ENCODE results near the gene IPO11.

DNA sequence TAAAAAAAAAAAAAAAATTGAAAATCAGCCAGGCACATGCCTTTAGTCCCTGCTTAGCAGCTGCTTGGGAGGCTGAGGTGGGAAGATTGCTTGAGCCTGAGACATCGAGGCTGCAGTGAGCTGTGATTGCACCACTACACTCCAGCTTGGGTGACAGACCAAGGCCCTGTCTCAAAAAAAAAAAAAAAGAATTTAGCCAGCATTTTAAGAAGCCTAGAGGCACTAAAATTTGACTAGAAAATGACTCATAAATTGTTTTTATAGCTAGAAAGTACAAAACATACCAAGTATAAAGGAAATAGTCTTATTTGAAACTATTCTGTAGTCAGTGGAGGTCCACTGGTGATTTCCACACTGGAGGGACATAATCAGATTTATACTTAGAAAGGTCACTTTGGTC is 183.5 kb downstream of the IPO11 start:
- TF ChIP-seq TOX (CRISPR knock-in tag; IDR thresholded peaks at IDR 0.05; ENCODE audit: borderline replicate concordance), result no peak
- TF ChIP-seq, protein P1, sequence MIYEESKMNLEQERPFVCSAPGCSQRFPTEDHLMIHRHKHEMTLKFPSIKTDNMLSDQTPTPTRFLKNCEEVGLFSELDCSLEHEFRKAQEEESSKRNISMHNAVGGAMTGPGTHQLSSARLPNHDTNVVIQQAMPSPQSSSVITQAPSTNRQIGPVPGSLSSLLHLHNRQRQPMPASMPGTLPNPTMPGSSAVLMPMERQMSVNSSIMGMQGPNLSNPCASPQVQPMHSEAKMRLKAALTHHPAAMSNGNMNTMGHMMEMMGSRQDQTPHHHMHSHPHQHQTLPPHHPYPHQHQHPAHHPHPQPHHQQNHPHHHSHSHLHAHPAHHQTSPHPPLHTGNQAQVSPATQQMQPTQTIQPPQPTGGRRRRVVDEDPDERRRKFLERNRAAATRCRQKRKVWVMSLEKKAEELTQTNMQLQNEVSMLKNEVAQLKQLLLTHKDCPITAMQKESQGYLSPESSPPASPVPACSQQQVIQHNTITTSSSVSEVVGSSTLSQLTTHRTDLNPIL (CRISPR knock-in tag; IDR thresholded peaks at IDR 0.05; ENCODE audit: low read depth), result no peak
- no peak for TF ChIP-seq RARB (CRISPR knock-in tag; IDR thresholded peaks at IDR 0.05)
- TF ChIP-seq, protein P2, sequence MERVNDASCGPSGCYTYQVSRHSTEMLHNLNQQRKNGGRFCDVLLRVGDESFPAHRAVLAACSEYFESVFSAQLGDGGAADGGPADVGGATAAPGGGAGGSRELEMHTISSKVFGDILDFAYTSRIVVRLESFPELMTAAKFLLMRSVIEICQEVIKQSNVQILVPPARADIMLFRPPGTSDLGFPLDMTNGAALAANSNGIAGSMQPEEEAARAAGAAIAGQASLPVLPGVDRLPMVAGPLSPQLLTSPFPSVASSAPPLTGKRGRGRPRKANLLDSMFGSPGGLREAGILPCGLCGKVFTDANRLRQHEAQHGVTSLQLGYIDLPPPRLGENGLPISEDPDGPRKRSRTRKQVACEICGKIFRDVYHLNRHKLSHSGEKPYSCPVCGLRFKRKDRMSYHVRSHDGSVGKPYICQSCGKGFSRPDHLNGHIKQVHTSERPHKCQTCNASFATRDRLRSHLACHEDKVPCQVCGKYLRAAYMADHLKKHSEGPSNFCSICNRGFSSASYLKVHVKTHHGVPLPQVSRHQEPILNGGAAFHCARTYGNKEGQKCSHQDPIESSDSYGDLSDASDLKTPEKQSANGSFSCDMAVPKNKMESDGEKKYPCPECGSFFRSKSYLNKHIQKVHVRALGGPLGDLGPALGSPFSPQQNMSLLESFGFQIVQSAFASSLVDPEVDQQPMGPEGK (CRISPR knock-in tag; IDR thresholded peaks at IDR 0.05; ENCODE audit: borderline replicate concordance), result no peak
- TF ChIP-seq TCF4 (CRISPR knock-in tag; IDR thresholded peaks at IDR 0.05; ENCODE audit: borderline replicate concordance), result no peak
- TF ChIP-seq ARNTL (CRISPR knock-in tag; IDR thresholded peaks at IDR 0.05; ENCODE audit: borderline replicate concordance, low read depth), result no peak
- no peak for TF ChIP-seq SNAI2 (CRISPR knock-in tag; IDR thresholded peaks at IDR 0.05)
- TF ChIP-seq ZNF70 (CRISPR knock-in tag; IDR thresholded peaks at IDR 0.05), result no peak
- TF ChIP-seq GLIS3 (CRISPR knock-in tag; IDR thresholded peaks at IDR 0.05), result no peak
- TF ChIP-seq OSR1 (CRISPR knock-in tag; IDR thresholded peaks at IDR 0.05), result no peak
- TF ChIP-seq ESRRG (CRISPR knock-in tag; IDR thresholded peaks at IDR 0.05), result no peak
- TF ChIP-seq, protein P3, sequence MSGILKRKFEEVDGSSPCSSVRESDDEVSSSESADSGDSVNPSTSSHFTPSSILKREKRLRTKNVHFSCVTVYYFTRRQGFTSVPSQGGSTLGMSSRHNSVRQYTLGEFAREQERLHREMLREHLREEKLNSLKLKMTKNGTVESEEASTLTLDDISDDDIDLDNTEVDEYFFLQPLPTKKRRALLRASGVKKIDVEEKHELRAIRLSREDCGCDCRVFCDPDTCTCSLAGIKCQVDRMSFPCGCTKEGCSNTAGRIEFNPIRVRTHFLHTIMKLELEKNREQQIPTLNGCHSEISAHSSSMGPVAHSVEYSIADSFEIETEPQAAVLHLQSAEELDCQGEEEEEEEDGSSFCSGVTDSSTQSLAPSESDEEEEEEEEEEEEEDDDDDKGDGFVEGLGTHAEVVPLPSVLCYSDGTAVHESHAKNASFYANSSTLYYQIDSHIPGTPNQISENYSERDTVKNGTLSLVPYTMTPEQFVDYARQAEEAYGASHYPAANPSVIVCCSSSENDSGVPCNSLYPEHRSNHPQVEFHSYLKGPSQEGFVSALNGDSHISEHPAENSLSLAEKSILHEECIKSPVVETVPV (CRISPR knock-in tag; IDR thresholded peaks at IDR 0.05), result no peak
- no peak for TF ChIP-seq CSDC2 (CRISPR knock-in tag; IDR thresholded peaks at IDR 0.05)
- TF ChIP-seq ZC3H10 (CRISPR knock-in tag; IDR thresholded peaks at IDR 0.05), result no peak
